Spinal cord (tissue), 10 donors: ENCODE data around the gene TMIGD3. TPM values are rescaled to one million over a fixed set of nuclear protein-coding genes. Genes with fewer than 3 reads are reported as not detected.

ENCODE experiments used
- DNase-seq, 6 donors: peaks; one replicate each; pipeline versions ENCODE4 v3.0.0 to v3.0.0-alpha.2; 2013 to 2015; ENCODE audit warnings: low spot score in 6 of 6, low read depth in 4 of 6
- H3K27ac ChIP-seq: one replicate; pipeline ENCODE4 v1.5.1; 2013; ENCODE audit warnings: low read depth, low read length, control low read depth
- H3K27me3 ChIP-seq: one replicate; pipeline ENCODE4 v1.6.1; 2013; ENCODE audit warnings: low read length; ENCODE audit not compliant: control insufficient read depth, insufficient read depth
- H3K36me3 ChIP-seq: one replicate; pipeline ENCODE4 v1.6.1; 2013; ENCODE audit warnings: low read length; ENCODE audit not compliant: control insufficient read depth, insufficient read depth
- H3K4me1 ChIP-seq: one replicate; pipeline ENCODE4 v1.6.1; 2013; ENCODE audit warnings: low read length; ENCODE audit not compliant: control insufficient read depth, insufficient read depth
- H3K4me3 ChIP-seq: one replicate; pipeline ENCODE4 v1.5.1; 2013; ENCODE audit warnings: low read depth, low read length, control low read depth
- H3K9me3 ChIP-seq: one replicate; pipeline ENCODE4 v1.6.1; 2013; ENCODE audit warnings: low read length; ENCODE audit not compliant: control insufficient read depth, insufficient read depth
- WGBS: methylation state at CpG from one replicate; pipeline ENCODE4 v1.1.5; 2013; ENCODE audit warnings: missing lambda C conversion rate; ENCODE audit not compliant: insufficient coverage; 5-methylcytosine and 5-hydroxymethylcytosine counted together
- polyA plus RNA-seq, 2 donors: library from polyadenylated mRNA; unstranded; fragments of 120-200 nt; gene quantifications; one replicate each; pipeline ENCODE4 v1.2.1, GENCODE V29; 2013; ENCODE audit not compliant: insufficient read length in 2 of 2
- total RNA-seq, 2 donors: library from RNA; depleted of rRNA in 1 of 2; stranded (reverse); fragments of 120-200 nt in 1 of 2; fragments of >200 nt in 1 of 2; gene quantifications; one replicate each; pipeline versions ENCODE4 v1.2.3 to v1.2.4, GENCODE V29; 2013 to 2014
- donor health status: healthy.

Gene TMIGD3
- total and polyA plus RNA-seq, 4 donors = 2.4 to 9.5 (median 5.9) TPM

DNA sequence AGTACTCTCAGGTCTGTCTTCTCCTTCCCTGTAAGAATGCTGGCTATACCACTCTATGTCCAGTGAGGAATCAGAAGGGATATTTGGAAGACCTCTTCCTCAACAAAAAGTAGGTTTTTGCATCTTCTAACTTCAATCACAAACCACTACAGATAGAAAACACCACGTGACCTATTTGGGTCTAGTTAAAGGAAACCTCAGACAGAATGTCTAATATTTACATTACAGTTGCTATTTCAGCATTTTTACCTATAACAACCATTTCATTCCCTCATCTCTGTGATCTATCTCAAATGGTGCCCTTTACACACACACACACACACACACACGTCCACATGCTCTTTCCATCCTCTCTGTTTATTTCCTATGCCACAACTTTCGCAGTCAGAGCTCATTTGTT is 7.9 kb upstream of the TMIGD3 start:
- Histone ChIP-seq H3K27ac (no peak overlapping the region), H3K4me1 (peaks cover 68% of the 10 kb centered on the region), H3K27me3 (peaks cover 6% of the 10 kb centered on the region), H3K4me3 (no peak overlapping the region), H3K9me3 (no peaks in the 10 kb centered on the region), H3K36me3 (no peaks in the 10 kb centered on the region)
- WGBS = 91% methylated on average over 3 of the region's 3 CpGs
- no peak for DNase-seq

DNA sequence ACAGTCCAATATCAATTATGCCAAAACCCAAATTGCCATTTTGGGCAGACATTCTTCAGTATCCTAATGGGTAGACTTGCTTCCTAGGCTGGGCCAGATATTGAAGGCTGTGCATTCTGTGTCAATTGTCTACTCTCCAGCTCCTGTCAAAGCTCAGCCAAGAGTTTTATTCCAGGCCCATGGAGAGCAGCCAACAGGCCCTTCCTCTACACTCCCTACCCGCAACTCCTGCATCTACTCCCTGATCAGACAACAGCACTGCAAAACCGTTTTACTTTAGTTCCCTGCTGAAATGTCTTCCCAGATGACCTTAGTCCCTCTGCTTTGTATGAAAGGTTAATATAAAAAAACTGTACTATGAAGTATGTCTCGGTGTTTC is 6.6 kb upstream of the TMIGD3 start:
- Histone ChIP-seq H3K4me1 (peaks cover 54% of the 10 kb centered on the region), H3K9me3 (no peaks in the 10 kb centered on the region), H3K36me3 (no peaks in the 10 kb centered on the region), H3K27me3 (no peaks in the 10 kb centered on the region), H3K4me3 (no peak overlapping the region), H3K27ac (peak overlapping the region; percentile 58)
- peak in 4 of 6 donors; percentile 58 to 88 (median 71) for DNase-seq
- WGBS = no CpG with 5 or more reads among the region's 3 CpGs

DNA sequence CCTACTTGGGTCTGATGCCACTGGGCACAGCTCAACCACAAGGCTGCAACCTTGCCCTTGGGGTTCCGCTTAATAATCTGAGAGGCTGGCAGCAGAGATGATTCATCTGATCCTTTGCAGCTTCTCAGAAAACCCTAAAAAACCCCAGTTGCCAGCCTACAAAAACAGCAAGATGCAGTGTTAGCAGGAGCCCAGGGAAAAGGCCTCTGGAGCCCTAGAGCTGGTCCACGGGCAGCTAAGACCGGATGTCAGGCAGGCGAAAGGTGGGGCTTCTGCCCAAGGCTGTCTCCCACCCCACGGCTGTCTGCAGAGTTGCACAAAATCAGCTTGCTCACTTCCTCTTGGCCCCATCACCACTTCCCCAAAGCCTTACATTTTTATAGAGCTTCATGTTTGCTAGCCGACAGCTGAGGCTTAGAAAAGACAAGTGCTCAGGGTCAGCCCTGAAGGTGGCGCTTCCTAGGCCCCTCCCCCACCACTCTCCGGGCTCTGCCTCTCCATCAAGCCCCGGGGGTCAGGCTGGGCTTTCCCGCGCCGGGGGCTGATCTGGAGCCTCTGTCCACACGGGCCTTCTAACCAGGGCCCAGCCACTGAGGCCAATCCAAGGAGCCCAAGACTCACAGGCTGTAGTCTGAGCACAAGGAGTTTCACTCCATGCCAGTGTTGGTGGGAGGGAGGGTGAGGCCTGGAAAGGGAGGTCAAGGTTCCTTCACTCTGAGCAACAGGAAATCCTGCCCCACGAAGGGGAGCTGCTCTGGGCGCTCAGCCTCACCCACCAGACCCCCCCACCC is 4.2 kb upstream of the TMIGD3 start:
- Histone ChIP-seq H3K4me1 (peaks cover 35% of the 10 kb centered on the region), H3K9me3 (no peaks in the 10 kb centered on the region), H3K36me3 (no peaks in the 10 kb centered on the region), H3K27me3 (no peaks in the 10 kb centered on the region), H3K4me3 (peak overlapping the region; percentile 40), H3K27ac (peak overlapping the region; percentile 97)
- WGBS = 26% methylated on average over 14 of the region's 15 CpGs
- DNase-seq = no peak

GRCh38 chr1:111506561-111506960 is 3.1 kb upstream of the TMIGD3 start:
- WGBS = 20% methylated on average over 1 of the region's 2 CpGs
- Histone ChIP-seq H3K4me1 (peaks cover 27% of the 10 kb centered on the region), H3K27ac (peak overlapping the region; percentile 11), H3K27me3 (no peaks in the 10 kb centered on the region), H3K4me3 (no peak overlapping the region), H3K36me3 (no peaks in the 10 kb centered on the region), H3K9me3 (no peaks in the 10 kb centered on the region)
- no peak for DNase-seq

- no peaks in the 10 kb centered on the region for H3K9me3 ChIP-seq
- no peaks in the 10 kb centered on the region for H3K36me3 ChIP-seq
- WGBS = 80% methylated on average over 6 of the region's 6 CpGs
- no peak overlapping the region for H3K27ac ChIP-seq
- no peaks in the 10 kb centered on the region for H3K27me3 ChIP-seq
- no peak for DNase-seq
- peaks cover 27% of the 10 kb centered on the region for H3K4me1 ChIP-seq
- H3K4me3 ChIP-seq = no peak overlapping the region
Measured at GRCh38 chr1:111505641-111506119, 2.2 kb upstream of the TMIGD3 start.

GRCh38 chr1:111504097-111504496 is 664 bp upstream of the TMIGD3 start:
- peaks cover 21% of the 10 kb centered on the region for H3K4me1 ChIP-seq
- no peak for DNase-seq
- no peaks in the 10 kb centered on the region for H3K36me3 ChIP-seq
- WGBS = 85% methylated on average over 5 of the region's 6 CpGs
- no peaks in the 10 kb centered on the region for H3K27me3 ChIP-seq
- H3K4me3 ChIP-seq = no peak overlapping the region
- H3K9me3 ChIP-seq = no peaks in the 10 kb centered on the region
- H3K27ac ChIP-seq = no peak overlapping the region

DNA sequence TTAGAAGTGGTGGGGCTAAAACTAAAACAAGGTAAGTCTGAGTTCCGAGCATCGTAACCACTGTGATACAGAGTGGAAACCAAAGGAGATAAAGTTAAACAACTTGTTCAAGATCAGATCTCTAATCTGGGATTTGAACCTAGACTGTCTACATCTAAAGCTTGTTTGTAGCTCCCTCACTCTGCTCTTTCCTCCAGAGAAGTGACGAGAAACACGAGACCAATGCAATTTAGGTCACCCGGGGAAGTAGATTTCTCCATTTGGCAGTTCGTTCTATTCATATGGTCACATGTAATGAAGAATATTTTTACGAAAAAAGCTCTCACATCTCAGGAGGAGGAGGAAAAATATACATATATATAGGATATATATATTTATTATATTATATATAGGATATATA is 1.8 kb downstream of the TMIGD3 start:
- no peak overlapping the region for H3K4me3 ChIP-seq
- no peak for DNase-seq
- H3K36me3 ChIP-seq = no peaks in the 10 kb centered on the region
- H3K27me3 ChIP-seq = no peaks in the 10 kb centered on the region
- no CpG with 5 or more reads among the region's 7 CpGs for WGBS
- H3K27ac ChIP-seq = no peak overlapping the region
- H3K9me3 ChIP-seq = no peaks in the 10 kb centered on the region
- H3K4me1 ChIP-seq = no peaks in the 10 kb centered on the region

DNA sequence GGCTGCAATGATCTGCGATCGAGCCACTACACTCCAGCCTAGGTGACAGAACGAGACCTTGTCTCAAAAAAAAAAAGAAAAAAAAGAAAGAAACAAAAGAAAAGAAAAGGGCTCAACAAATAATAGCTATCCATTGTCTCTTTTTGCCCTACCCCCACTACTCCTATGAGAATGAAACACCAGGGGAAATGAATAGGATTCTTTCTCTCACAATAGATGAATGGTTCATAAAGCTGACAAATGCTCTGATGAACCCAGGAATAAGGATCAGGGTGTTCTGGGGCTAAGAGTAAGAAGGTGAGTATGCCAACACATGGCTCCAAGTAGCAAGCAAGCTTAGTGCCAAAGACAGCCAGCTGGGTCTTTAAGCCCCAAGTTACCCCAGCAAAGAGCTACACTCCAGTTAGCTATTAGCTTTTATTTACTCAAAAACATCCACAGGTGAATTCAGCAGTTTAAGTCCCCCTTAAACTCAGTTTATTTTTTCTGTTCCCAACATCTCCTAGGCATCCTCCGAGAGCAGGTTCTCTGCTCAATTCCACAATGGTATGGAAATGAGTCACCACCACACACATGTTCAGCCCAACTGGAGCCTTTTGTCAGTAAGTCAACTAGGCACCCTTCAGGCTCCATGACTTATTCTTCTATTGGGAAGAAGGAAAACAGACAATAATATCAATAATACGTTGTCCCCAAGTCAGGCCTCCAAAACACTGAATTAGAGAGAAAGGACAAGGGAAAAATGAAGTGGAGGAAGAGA is 4.2 kb downstream of the TMIGD3 start:
- no peaks in the 10 kb centered on the region for H3K4me1 ChIP-seq
- H3K9me3 ChIP-seq = no peaks in the 10 kb centered on the region
- no peak overlapping the region for H3K4me3 ChIP-seq
- H3K27me3 ChIP-seq = no peaks in the 10 kb centered on the region
- DNase-seq = no peak
- no peak overlapping the region for H3K27ac ChIP-seq
- no peaks in the 10 kb centered on the region for H3K36me3 ChIP-seq
- WGBS = 86% methylated on average over 1 of the region's 5 CpGs

DNA sequence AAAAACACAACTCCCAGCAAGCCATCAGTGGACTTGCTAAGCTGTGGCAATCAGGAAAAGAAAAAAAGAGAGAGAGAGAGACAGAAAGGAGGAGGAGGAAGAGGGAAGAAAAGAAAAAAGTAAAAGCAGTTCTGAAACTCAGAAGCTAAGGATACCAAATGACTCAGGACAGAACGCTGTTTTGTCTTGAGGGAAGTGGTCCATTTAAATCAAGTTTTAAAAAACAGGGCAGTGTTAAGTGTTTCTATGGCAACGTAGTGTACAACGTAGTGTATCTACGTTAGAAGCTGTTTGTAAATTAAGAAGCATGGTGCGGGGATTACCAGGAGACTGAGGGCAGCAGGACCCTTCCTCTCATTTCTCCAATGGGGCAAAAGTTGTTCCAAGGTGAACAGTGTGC is 5.8 kb downstream of the TMIGD3 start:
- DNase-seq = no peak
- WGBS = 40% methylated on average over 1 of the region's 5 CpGs
- Histone ChIP-seq H3K36me3 (no peaks in the 10 kb centered on the region), H3K4me1 (no peaks in the 10 kb centered on the region), H3K27ac (no peak overlapping the region), H3K27me3 (no peaks in the 10 kb centered on the region), H3K9me3 (no peaks in the 10 kb centered on the region), H3K4me3 (no peak overlapping the region)

GRCh38 chr1:111496398-111496797 is 7.0 kb downstream of the TMIGD3 start:
- Histone ChIP-seq H3K36me3 (no peaks in the 10 kb centered on the region), H3K4me3 (no peak overlapping the region), H3K27me3 (no peaks in the 10 kb centered on the region), H3K27ac (no peak overlapping the region), H3K4me1 (no peaks in the 10 kb centered on the region), H3K9me3 (no peaks in the 10 kb centered on the region)
- WGBS = 97% methylated on average over 3 of the region's 4 CpGs
- no peak for DNase-seq
